Activated effector memory CD4-positive, alpha-beta T cell treated with anti-CD3 and anti-CD28 coated beads, Interleukin-2, amount 50 U/mL, for 16 hours (primary cell): ENCODE results near the gene SCCPDH.
A peak's percentile ranks its signal among the peaks of the same experiment; 100 is the strongest.

Experiments used
- DNase-seq: peaks from one replicate; pipeline ENCODE4 v3.0.0-alpha.2; 2020

The SCCPDH gene, protein sequence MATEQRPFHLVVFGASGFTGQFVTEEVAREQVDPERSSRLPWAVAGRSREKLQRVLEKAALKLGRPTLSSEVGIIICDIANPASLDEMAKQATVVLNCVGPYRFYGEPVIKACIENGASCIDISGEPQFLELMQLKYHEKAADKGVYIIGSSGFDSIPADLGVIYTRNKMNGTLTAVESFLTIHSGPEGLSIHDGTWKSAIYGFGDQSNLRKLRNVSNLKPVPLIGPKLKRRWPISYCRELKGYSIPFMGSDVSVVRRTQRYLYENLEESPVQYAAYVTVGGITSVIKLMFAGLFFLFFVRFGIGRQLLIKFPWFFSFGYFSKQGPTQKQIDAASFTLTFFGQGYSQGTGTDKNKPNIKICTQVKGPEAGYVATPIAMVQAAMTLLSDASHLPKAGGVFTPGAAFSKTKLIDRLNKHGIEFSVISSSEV

DNA sequence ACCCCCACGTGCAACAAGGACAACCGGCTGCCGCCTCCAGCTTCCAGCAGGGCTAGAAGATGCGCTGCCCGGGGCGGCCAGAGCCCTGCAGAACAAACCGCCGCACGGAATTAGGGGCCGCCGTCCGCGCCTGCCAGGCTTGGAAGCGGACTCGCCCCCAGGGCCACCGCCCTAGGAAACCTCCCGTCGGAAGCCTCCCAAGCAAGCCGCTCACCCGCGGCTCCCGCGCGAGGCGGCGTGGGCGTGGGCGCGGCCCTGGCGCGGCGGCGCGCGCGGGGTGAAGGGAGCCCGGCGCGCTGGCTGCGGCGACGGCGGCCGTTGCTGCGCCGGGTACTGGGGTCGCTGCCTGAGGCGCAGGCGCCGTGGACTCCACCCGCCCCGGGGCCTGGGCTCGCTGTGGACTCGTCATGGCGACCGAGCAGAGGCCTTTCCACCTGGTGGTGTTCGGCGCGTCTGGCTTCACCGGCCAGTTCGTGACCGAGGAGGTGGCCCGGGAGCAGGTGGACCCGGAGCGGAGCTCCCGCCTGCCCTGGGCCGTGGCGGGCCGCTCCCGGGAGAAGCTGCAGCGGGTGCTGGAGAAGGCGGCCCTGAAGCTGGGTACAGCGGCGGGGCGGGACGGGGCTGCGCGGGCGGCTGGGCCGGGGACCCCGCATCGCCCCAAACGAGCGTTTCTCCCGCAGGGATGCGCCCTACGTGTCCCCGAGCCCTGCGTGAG, at the start of gene SCCPDH:
Gene SCCPDH, plus strand, starts transcription at position 394 of the 715 bp plus-strand sequence. Its CDS starts 14 bp downstream, at position 408.
- peak; percentile 86 for DNase-seq

DNA sequence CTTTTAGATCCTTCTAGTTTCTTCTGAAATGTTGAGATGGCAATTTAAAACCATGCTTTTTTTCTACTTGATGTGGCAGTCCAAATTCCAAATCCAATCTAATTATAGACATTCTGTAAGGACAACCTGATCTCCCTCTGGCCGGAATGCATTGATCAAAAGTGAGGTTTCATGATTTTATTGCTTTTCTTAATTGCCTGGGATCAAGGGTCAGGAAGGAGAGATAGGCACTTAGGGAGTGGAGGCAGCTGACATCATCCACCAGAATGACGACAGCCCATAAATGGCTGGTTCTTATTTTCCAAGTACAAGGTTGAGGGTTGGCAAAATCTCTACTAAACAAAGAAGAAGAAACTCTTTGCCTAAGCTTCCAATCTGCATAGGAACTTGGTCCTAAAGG, 46.4 kb upstream of the SCCPDH start:
- no peak for DNase-seq

DNA sequence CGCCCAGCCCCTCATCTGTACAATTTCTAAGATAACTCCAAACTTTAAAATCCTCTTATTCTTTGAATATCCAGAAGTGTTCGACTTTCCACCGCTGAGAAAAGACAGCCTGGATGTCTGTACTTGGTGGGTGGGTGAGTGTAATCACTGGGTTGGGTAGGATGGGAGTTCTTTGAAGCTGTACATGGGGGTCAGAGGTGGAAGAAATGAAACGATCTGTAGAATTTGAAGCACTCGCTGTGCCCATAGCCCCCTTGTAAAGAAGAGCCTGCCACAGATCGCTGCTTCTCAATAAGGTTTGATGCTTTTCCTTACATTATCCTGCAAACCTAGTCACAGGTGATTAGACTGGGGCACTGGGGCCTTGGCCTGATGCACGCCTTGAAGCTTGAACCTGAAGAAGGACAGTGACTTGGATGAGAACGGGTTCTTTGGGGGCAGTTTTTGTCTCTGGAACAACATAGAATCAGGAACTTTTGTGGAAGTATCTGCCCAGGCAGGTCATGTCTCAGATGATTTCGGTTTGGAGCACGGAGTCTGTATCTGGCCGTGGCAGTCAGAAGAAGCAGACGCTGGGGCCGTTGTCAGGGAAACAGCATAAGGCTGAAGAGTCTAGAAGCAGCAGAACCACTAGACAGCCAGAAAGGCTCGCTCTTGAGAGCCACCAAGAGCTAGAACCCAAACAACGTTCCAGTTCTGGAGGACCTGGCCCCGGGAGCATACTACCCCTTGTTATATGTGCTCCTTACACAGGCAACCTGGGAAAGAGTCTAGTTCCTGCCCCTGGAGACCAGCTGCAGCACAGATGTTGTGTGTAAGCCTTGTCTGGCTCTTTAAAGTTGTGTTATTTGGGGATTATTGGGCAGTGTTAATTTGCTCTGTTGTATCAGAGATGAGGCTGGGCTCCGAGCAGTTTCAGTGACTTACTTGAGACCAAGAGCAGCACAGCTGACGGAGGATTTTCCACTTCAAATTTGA, 45.1 kb upstream of the SCCPDH start:
- peak; percentile 22 for DNase-seq

DNA sequence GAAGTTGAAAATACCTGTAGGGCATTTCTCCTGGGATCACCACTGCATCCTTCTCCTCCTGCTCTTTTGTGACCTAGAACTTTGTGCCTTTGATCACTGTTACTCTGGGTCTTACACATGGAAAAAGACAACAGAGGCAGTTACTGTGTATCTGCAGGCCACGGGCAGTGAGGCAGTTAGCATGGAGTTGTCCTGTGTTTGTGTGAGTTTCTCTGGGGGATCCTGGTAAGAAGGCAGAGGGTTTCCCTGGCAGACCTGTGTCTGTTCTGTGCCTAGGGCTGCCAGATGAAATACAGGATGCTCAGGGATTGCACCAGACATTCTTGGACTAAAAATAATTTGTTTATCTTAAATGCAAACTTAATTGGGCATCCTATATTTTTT, 44.4 kb upstream of the SCCPDH start:
- peak; percentile 30 for DNase-seq

DNA sequence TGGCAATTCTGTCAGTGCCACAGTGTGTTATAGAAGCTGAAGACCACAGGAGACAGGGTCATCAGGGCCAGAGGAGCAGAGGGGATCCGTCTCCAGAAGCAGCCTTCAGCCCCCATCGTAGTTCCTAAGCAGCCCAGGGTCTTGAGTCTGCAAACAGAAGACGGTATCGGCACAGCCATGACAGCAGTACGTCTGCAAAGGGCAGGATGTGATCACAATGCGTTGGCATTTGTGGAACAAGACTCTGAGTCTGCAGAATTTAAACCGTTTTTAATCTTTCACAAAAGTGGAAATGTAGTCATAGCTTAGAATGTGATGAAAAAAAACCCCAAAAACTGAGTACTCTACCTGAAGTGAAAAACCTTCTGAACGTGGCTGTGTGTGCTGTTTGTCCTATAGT, 44.0 kb upstream of the SCCPDH start:
- DNase-seq = peak; percentile 45

DNA sequence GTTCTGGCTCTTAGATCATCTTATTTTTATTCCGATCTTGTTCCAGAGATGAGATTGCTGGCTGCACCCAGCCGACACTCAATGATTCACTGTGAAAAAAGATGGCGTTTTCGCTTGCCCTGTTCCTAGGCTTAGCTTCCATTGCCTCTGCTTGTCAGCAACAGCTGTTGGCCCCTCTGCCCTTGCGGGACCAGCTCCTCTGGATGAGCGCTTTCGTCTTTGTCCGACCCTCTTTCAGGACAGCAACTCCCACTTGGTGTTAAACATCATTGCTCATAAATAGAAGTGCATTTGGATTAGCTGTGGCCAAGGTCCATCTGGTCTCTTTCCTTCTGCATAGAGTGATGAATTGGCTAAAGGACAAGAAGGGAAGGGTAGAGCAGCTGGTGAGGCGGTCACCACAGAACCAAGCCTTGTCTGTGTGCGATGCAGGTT, 43.5 kb upstream of the SCCPDH start:
- DNase-seq = peak; percentile 21

DNA sequence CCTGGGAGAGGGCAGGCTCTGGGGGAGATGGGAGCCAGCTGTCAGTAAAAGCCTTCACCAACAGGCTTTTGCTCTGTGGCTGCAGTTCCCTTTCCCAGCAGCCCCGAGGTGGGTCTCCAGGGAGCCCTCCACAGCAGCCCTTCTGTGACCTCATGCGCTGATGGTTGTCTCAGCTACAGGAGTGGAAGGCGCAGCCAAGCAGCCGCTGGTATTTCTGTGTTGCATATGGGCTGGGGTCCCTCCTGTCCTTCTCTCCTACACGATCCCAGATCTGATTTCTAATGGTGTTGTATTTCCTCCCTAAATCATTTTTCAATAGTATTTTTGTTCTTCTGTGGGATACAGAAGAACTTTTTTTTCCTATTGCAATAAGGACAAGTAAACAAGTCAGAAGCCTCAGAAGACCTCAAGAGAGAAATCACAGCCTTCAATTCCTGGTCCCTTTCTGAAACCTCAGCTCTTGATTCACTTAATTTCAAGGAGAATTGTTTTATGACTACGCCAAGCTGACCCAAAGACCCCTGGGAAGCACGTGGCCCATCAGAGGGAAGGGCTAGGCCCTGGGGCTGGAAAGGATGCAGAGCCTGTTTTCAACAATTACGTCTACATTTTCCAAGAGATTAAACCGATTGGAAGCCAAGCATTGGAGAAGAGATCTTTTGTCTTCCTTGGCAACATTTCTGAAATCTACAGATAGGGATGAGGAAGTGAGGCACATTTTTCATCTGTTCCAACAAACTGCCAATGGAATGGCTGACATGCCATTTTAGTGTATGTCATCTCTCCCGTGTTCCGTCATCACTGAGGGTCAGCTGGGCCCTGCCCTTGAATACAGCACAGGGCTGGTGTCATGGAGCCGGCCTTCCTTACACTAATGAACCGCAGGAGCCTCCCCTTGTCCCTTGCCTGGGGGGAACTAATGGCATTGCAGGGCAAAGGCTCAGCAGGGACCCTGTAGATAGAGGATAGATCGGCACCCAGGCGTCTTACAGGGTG, 42.0 kb upstream of the SCCPDH start:
- no peak for DNase-seq

DNA sequence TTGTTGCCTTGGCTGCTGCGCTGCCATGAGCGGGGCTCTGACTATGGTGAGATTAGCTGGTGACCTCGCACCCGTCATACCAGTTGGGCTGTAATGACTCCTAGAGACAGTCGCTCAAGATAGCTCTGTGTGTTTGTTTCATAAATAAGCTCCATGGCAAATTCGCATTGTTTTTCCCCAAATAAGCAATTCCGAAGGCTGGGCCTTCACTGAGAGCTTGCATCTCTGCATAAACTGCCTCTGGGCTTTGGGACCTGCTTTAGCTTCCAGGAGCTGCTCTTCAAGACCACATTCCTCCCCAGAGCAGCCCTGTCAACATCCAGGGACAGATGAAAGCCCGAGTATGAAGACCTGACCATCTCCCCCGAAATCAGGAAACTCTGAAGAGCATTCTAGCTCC, 40.7 kb upstream of the SCCPDH start:
- no peak for DNase-seq

DNA sequence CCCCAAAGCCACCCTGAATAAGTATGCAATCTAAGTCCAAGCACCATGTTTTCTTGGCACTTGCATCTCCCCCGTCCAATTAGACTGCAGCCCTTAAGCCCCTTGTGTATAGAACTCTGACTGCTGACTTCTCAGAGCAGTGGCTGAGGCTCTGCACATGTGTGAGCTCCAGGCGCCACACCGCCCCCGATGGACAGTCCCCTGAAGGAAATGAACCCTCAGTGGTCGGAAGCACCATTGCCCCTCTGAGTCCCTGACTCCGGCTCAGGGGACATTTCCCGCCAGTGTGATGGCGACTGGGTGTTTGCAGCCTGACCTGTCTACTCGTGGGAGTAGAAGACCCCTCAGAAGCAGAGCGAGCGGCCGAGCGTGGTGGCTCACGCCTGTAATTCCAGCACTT, 37.2 kb upstream of the SCCPDH start:
- DNase-seq = peak; percentile 36

DNA sequence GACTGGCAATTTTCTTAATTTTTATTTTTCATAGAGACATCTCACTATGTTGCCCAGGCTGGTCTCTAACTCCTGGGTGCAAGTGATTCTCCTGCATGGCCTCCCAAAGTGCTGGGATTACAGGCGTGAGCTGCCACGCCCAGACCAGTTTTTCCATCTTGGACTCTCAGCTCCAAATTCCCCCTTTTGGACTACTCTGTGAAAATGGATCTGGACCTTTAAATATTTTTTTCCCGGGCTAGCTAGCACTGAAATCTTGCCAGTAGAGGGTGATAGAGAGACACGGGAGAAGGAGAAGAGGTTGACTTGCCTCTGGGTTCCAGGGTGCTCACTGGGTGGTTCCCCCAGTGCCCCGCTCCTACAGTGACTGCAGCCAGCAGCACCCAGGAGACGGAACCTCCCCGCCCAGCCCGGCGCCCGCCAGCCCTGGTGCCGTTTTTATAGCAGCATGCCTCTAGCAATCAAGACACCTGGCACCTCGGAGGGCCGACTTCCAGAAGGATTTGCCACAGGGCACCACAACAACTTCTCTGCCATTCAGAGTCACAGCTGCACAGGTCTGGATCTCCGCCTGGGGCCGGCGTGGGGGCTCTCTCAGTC, 34.7 kb upstream of the SCCPDH start:
- peak; percentile 68 for DNase-seq

DNA sequence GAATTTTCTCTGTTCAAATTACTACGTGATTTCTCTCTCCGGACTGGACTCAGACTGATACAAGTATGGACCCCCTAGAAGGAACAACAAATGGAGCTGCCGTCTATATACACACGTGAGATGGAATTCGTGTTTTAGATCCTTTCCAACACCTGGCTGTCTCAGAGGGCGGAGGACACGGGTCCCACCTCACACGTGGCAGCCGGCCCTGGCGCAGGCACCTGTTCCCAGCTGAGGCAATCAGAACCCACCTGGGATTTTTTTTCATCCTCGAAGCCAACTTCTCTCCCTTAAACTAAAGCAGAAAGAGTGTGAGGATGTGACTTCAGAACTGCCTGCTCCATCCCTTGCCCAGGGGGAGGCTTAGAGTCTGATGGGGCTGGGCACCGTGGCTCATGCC, 34.1 kb upstream of the SCCPDH start:
- no peak for DNase-seq

DNA sequence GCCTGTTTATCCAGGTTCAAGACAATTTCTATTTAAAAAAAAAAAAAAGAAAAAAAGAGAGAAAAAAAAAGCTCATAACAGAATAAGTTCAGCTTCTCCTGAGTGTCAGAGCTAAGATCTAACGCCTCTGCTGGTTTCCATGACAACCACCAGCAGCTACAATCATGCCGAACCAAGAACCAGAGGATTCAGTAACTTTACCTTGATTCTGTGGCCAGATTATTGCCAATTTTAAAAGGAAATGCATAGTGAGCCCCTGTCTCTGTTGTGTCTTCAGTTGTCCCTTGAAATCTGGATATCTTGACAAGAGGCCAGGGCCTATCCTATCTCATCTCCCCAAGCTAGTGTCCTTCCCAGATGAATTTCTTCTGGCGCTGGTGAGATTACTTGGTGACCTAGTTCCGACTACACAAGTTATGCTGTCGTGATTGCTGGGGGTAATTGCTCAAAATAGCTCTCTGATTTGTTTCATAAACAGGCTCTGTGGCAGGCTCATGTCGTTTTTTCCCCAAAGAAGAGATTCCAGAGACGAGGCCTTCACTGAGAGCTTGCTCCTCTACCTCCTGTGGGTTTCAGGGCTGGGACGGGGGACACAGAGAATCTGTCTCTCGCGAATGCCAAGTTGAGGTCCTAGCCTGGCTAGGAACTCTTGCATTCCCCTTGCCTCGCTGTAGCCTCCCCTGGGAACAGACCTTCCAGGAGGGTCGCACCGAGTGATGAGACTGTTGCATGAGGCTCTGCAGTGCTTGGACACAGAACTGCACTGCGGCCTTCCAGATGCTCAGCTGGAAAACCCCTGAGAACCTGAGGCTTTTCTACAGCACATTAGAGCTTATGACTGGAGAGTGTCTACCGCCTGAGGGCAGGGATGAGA, 32.4 kb upstream of the SCCPDH start:
- DNase-seq = peak; percentile 39

DNA sequence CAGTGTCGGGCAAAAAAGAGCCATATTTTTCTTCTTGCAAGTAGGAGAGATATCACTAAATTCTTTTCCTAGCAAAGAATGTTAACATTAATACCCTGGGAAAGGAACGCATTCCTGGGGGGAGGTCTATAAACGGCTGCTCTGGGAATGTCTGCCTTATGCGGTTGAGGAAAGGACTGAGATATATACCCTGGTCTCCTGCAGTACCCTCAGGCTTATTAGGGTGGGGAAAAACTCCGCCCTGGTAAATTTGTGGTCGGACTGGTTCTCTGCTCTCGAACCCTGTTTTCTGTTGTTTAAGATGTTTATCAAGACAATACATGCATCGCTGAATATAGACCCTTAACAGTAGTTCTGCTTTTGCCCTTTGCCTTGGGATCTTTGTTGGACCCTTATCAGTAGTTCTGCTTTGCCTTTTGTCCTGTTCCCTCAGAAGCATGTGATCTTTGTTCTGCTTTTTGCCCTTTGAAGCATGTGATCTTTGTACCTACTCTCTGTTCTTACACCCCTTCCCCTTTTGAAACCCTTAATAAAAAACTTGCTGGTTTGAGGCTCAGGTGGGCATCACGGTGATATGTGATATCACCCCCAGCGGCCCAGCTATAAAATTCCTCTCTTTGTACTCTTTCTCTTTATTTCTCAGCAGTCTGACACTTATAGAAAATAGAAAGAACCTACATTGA, 29.9 kb upstream of the SCCPDH start:
- peak; percentile 3 for DNase-seq

DNA sequence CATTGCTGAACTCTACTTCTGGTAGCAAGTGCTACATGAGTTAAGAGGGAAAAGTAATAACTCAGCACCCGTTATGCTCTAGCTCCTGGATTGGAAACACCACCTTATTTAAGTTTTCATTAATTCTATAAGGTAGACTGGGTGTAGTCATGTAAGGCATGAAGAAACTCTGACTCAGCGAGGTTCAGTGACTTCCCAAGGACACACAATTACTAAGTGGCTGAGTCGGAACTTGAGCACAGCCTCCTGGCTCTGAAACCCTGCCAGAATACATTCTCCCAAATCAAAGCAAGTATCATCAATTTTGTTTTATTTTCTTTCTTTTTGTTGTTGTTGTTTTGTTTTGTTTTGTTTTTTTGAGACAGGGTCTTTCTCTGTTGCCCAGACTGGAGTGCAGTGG, 29.1 kb upstream of the SCCPDH start:
- DNase-seq = no peak

DNA sequence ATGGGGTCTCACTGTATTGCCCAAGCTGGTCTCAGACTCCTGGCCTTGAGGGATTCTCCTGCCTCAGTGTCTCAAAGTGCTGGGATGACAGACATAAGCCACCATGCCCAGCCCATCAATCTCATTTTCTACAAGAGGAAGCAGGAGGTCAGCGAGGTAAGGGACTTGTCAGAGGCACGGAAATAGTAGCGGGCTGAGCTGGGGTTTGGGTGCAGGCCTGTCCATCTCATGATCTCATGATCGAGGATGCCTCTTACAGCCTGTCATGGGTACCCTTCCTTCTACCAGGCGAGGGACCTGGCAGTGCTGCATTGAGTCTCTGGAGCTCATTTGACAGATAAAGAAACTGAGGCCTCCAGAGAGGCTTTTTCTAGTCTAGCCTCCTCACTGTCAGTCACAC, 28.5 kb upstream of the SCCPDH start:
- no peak for DNase-seq

DNA sequence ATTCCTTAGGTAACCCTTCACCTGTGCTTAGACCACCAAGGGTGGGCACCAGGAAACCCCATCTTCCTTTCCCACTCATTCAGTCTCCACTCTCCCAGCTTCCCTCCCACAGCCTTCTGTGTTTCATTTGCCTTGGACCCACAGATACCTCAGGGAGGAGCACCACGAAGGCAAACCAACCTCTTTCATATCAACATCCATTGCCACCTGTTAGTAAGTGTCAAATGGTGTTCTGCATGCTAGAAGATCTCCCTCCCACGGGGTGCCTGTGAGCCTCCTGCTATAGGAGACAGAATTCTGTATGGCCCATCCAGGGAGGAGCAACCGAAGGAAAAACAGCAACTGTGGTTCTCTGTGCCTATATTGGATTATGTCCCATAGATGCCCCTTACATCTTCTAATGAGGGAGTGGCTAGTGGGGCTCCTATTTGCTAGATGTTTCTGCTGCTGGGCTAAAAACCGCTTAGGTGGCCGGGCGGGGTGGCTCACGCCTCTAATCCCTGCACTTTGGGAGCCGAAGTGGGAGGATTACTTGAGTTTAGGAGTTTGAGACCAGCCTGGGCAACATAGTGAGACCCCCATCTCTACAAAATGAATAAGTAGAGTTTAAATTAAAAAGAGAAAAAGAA, 25.6 kb upstream of the SCCPDH start:
- DNase-seq = no peak

DNA sequence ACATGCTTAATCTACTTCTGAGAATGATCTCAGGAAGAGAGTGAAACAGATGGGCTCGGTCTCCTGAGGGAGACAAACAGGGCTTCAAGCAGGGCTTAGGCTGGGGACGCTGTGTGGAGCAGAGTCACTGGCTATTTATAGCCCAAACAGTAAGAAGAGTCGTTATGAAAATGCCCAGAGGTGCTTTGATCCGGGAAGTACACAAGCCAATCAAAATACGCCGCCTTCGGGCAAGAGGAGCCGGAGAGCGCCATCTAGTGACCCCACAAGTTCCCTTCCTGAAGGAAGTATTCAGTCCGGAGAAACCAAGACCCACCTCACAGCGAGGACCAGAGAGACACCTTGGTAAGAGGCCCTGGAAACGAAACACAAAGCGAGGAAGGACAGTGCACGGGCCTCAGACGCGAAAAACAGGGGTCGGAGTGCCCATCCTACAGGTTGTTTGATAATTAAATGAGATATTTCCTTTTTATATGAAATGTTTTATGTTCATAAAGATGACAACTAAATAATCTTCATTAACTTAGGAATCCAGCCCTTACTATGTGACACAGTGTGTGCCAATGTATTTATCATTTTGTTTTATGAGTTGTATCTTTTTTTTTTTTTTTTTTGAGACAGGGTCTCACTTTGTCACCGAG, 25.0 kb upstream of the SCCPDH start:
- DNase-seq = peak; percentile 92

DNA sequence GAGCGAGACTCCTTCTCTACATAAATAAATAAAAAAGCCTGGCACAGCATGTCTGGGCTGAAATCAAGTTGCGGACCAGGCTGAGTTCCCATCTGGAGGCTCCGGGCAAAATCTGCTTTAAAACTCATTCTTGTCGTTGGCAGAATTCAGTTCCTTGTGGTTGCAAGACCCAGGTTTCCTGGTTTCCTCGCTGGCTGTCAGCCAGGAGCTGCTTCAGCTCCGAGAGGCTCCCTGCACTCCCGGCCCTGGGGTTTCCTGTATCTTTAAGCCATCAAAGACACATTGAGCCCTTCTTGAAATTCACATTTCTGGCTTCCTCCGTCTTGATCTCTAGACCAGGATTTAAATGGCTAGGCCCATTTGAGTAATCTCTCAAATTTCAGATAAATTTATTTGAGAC, 20.6 kb upstream of the SCCPDH start:
- DNase-seq = no peak

DNA sequence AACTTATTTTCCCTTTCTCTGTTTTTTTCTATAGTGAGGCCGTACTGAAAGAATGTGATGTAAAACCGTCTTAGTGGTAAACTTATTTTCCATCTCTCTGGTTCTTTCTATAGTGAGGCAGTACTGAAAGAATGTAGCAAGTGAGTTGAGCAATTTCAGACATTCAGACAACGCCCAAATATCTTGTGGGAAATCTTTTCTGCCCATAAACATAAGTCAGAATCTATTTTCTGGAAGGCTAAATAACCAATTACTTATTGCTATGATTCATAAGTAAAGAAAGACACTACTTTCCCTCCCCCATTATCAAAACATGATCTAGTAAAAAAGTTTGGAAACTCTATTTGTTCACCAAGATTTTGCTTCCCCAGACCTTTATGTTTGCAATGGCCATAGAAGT, 18.8 kb upstream of the SCCPDH start:
- no peak for DNase-seq
